Measurements from ENCODE around the gene KANSL2.
"Not testable (repeated sequence)": the region's sequence is repeated elsewhere in the genome, so short reads cannot be mapped to it uniquely, and the experiment has no call there.

The KANSL2 gene

GRCh38 chr12:48680861-48681260 lies 1.2 kb downstream of the KANSL2 start:
- Mint-ChIP-seq H3K27ac (no peak overlapping the region), H3K4me3 (peak overlapping the region; percentile 98), H3K27me3 (ENCODE audit: low read depth, poor library complexity) (peaks cover 3% of the 10 kb centered on the region), H3K4me1 (peaks cover 44% of the 10 kb centered on the region), H3K36me3 (ENCODE audit: low read depth) (peaks cover 54% of the 10 kb centered on the region), H3K9me3 (no peaks in the 10 kb centered on the region)
- DNase-seq: no peak
- no peak for TF ChIP-seq CTCF (IDR thresholded peaks at IDR 0.05)

- Mint-ChIP-seq H3K9me3 (no peaks in the 10 kb centered on the region), H3K27me3 (ENCODE audit: low read depth, poor library complexity) (no peaks in the 10 kb centered on the region), H3K4me1 (peaks cover 44% of the 10 kb centered on the region), H3K4me3 (peak overlapping the region; percentile 98), H3K36me3 (ENCODE audit: low read depth) (peaks cover 57% of the 10 kb centered on the region), H3K27ac (peak overlapping the region; percentile 47)
- no peak for TF ChIP-seq CTCF (IDR thresholded peaks at IDR 0.05)
- no peak for DNase-seq
Observed at GRCh38 chr12:48678551-48679185, 3.4 kb downstream of the KANSL2 start.

- H3K9me3 Mint-ChIP-seq: no peaks in the 10 kb centered on the region
- H3K4me3 Mint-ChIP-seq: no peak overlapping the region
- peak overlapping the region; percentile 44 for H3K27ac Mint-ChIP-seq
- H3K27me3 Mint-ChIP-seq (ENCODE audit: low read depth, poor library complexity): peaks cover 2% of the 10 kb centered on the region
- H3K4me1 Mint-ChIP-seq: no peaks in the 10 kb centered on the region
- H3K36me3 Mint-ChIP-seq (ENCODE audit: low read depth): peaks cover 49% of the 10 kb centered on the region
- TF ChIP-seq CTCF (IDR thresholded peaks at IDR 0.05): no peak
- no peak for DNase-seq
Observed at GRCh38 chr12:48671231-48671856, 10.7 kb downstream of the KANSL2 start.

GRCh38 chr12:48668996-48669395 lies 13.0 kb downstream of the KANSL2 start:
- Mint-ChIP-seq H3K4me3 (no peak overlapping the region), H3K27ac (no peak overlapping the region), H3K4me1 (no peaks in the 10 kb centered on the region), H3K27me3 (ENCODE audit: low read depth, poor library complexity) (peaks cover 2% of the 10 kb centered on the region), H3K9me3 (no peaks in the 10 kb centered on the region), H3K36me3 (ENCODE audit: low read depth) (peaks cover 58% of the 10 kb centered on the region)
- DNase-seq: no peak
- TF ChIP-seq CTCF (IDR thresholded peaks at IDR 0.05): no peak

GRCh38 chr12:48659863-48660262 lies 22.2 kb downstream of the KANSL2 start:
- Mint-ChIP-seq H3K4me1 (no peaks in the 10 kb centered on the region), H3K27ac (no peak overlapping the region), H3K27me3 (ENCODE audit: low read depth, poor library complexity) (no peaks in the 10 kb centered on the region), H3K36me3 (ENCODE audit: low read depth) (peaks cover 82% of the 10 kb centered on the region), H3K4me3 (no peak overlapping the region), H3K9me3 (no peaks in the 10 kb centered on the region)
- no peak for TF ChIP-seq CTCF (IDR thresholded peaks at IDR 0.05)
- no peak for DNase-seq

- peak overlapping the region; percentile 94 for H3K27ac Mint-ChIP-seq
- TF ChIP-seq CTCF (IDR thresholded peaks at IDR 0.05): no peak
- H3K4me3 Mint-ChIP-seq: no peak overlapping the region
- no peaks in the 10 kb centered on the region for H3K9me3 Mint-ChIP-seq
- H3K27me3 Mint-ChIP-seq (ENCODE audit: low read depth, poor library complexity): no peaks in the 10 kb centered on the region
- peaks cover 69% of the 10 kb centered on the region for H3K36me3 Mint-ChIP-seq (ENCODE audit: low read depth)
- H3K4me1 Mint-ChIP-seq: no peaks in the 10 kb centered on the region
- DNase-seq: no peak
Observed at GRCh38 chr12:48651681-48652080, 30.4 kb downstream of the KANSL2 start.

GRCh38 chr12:48645354-48645753 lies 36.7 kb downstream of the KANSL2 start:
- peaks cover 86% of the 10 kb centered on the region for H3K36me3 Mint-ChIP-seq (ENCODE audit: low read depth)
- peaks cover 41% of the 10 kb centered on the region for H3K9me3 Mint-ChIP-seq
- not testable (repeated sequence) for H3K4me3 Mint-ChIP-seq; H3K4me1 Mint-ChIP-seq; DNase-seq; H3K27me3 Mint-ChIP-seq (ENCODE audit: low read depth, poor library complexity); H3K27ac Mint-ChIP-seq

All from nephron progenitor cell (in vitro differentiated cells).